ENCODE data around the gene DEPDC7.

DNA sequence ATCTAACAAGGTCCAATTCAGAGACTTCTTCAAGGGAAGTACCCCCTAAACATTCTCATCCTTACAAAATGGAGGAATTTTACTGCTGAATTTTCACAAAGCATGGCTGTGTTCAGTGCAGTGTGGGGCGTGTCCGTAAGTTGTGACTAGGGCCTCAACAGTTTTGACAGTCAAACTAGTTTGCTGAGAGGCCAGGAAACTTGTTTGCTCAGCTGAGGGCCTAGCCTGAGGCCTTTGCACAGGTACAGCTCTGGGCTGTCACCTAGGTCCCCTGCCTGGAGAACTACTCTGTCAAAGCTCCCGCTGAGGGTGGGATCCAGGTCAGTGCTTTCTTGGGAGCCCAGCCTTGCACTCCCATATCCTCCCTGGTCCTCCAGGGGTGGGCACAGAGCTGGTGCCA, 51.6 kb downstream of the DEPDC7 start:
- TF ChIP-seq, protein P1, sequence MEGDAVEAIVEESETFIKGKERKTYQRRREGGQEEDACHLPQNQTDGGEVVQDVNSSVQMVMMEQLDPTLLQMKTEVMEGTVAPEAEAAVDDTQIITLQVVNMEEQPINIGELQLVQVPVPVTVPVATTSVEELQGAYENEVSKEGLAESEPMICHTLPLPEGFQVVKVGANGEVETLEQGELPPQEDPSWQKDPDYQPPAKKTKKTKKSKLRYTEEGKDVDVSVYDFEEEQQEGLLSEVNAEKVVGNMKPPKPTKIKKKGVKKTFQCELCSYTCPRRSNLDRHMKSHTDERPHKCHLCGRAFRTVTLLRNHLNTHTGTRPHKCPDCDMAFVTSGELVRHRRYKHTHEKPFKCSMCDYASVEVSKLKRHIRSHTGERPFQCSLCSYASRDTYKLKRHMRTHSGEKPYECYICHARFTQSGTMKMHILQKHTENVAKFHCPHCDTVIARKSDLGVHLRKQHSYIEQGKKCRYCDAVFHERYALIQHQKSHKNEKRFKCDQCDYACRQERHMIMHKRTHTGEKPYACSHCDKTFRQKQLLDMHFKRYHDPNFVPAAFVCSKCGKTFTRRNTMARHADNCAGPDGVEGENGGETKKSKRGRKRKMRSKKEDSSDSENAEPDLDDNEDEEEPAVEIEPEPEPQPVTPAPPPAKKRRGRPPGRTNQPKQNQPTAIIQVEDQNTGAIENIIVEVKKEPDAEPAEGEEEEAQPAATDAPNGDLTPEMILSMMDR (IDR thresholded peaks at IDR 0.05; ENCODE audit: poor library complexity): no peak
- TF ChIP-seq EZH2 (IDR thresholded peaks at IDR 0.05; ENCODE audit: borderline replicate concordance): no peak
